ENCODE data around the gene RDM1.

The RDM1 gene

DNA sequence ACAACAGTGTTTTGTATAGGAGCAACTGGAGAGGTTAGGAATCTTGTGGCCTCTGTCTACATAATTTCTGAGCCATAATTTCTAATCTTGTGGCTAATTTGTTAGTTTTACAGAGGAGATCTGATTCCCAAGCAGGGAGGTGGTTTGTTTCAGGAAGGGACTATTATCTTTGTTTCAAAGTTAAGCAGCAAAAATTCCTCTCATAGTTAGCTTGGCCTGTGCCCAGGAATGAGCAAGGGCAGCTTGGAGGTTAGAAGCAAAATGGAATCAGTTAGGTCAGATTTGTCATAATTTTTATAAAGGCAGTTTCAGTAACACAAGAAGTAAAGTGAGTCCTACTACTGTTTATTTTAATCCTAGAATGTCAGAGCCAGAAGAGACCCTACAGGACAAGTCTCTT, 2.0 kb upstream of the RDM1 start:
- DNase-seq (ENCODE audit: low read depth): no peak

DNA sequence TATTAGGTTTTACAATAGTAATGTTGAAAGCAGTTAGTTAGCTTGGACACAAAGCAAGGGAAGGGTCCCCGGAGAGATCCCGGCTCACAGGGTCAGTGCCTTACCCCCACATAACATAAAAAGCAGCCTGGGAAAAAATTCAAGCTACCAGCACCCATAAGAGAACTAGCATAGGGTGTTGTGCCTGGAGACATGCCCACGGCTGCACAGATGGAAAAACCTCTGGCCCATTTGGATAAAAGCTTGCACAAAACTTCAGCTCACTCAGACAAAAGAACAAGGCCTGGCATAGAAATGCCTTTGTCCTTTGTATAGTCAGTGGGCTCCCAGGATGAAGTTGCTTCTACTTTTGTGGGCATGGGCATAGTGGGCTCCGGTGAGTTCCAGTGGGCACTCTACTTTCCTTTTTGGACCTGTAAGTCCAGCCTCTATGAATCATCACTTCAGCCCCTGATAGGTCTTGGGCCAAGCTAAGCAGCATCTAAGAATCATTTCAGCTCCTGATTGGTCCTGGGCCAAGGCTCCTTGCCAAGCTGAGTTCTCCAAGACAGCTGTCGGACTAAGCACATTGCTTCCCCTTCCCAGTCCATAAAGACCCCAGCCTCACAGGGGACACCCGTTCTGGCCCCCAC, 1.3 kb upstream of the RDM1 start:
- DNase-seq (ENCODE audit: low read depth): no peak

DNA sequence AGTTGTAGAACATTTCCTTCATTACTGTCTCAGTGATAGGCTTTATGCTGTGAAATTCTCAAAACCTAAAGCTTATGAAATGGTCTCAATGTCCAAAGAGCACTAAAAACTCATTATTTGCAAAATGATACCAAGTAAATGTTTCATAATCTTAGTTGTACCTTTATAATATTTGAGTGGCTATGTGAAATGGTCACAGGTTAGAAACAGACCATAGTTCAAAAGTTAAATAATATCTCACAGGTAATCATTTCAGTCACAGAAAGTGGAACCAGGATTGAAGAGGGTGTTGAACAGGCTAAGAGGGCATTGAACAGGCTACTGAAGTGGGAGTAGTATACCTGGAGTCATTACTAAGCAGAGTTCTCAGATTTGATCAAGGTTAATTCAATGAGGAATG, 2.9 kb downstream of the RDM1 start:
- DNase-seq (ENCODE audit: low read depth): no peak

DNA sequence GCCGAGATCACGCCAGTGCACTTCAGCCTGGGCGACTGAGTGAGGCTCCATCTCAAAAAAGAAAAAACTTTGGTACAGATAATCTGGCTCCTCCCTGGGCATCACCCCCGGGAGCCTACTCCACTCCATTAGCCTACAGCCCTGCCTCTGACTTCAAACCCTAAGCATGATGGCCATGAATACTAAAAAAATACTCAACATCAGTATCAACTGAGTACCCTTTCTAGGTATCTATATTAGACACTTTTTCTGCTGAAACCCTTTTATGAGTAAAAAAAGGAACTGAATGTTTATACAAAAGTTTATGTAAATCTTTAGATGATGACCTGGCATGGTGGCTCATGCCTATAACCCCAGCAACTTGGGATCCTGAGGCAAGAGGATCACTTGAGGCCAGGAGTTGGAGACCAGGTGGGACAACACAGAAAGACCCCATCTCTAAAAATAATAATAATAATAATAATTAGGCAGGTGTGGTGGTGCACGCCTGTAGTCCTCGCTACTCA, 6.9 kb downstream of the RDM1 start:
- DNase-seq (ENCODE audit: low read depth): no peak

DNA sequence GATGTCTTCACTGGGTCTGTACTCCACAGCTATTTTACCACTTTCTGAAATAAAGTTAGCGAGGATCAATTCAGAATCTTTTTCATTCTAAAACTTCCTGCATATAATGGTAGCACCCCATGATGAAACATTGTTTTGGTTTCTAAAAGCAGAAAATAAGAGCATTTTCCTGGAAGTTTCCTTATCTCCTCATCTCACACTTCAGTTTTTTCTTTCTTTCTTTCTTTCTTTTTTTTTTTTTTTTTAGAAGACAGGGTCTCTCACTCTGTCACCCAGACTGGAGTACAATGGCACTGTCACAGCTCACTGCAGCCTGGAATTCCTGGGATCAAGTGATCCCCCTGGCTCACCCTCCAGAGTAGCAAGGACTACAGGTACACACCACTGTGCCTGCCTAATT, 10.3 kb downstream of the RDM1 start:
- DNase-seq (ENCODE audit: low read depth): no peak

DNA sequence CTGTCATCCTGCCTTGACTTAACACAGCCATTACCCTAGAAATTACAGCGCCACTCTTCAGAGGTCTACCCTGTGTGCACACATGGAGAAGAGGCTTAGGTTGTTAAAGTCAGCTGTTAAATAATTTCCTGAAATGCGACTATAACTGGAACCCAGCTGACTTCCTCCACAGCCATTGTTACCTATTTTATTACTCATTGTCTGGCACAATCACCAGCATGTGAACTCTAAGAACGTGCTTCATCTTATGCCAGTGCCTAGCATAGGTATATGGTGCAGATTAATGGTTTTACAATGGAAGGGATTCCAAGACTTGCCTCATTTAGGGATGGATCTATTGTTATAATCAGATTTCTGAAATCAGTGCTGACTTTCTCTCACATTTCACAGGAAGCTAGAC, 11.9 kb downstream of the RDM1 start:
- DNase-seq (ENCODE audit: low read depth): no peak

DNA sequence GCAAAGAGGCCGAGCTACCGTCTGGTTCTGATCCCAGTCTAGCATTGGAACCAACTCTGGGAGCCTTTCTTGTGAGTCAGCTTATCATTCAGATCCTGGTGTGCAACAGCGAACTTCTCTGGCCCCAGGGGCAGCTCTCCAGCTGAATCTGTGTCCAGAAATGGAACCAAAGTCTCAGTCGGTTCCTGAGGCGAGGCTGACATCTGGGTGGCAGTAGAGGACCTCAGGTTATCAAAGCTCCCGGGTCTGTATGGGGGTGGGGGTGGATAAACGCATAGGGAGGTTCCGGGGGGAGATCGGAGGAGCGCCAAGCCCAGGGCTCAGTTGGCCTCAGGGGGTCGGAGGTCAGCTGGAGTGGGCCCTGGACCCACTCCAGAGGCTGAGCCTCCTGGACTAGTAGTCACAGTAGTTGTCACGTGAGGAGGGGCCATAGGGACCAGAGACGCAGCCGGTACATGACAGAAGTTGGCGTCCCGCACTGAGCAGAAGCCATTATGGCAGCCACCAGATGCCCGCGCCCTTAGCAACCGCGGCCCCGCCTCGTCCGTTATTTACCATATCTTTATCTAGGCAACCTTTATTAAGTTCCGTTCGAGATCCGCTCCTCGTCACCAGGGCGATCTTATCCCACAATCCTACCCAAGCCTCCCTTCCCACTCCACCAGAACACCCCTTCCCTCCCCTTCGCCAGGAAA, 12.9 kb downstream of the RDM1 start:
- DNase-seq (ENCODE audit: low read depth): no peak

DNA sequence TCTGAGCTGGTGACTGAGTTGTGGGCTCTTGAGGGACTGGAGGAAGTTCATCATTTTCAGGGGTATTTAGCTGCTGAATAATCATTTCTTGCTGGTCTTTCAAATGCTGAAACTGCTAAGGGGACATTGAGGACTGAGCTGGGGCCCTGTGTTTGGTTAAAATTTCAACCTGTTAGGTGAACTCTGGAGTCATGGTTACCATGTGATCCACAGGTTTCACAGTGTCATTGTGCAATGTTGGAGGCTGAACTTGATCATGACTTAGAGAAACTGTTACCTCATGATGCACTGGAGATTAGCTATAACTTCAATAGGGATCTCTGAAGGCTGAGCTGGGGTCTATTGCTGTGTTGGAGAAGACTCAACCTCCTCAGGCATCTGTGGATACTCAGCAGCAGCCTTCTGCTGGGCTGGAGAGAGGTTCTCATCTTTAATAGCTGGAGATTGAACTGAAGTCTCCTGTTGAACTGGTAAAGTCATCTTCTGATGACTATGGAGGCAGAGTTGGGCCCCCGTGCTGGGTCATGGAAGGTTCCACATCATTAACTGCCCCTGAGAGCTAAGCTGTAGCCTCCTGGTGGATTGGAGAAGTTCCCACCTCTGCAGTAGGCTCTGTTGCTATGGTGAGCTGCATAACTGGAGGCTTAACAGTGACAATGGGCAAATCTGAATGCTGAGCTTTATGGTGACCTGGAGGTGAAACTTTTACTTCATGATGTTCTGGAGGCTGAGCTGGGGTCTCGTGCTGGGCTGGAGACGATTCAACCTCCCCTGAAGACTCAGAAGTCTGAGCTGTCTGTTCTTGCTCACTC, 15.2 kb downstream of the RDM1 start:
- no peak for DNase-seq (ENCODE audit: low read depth)

DNA sequence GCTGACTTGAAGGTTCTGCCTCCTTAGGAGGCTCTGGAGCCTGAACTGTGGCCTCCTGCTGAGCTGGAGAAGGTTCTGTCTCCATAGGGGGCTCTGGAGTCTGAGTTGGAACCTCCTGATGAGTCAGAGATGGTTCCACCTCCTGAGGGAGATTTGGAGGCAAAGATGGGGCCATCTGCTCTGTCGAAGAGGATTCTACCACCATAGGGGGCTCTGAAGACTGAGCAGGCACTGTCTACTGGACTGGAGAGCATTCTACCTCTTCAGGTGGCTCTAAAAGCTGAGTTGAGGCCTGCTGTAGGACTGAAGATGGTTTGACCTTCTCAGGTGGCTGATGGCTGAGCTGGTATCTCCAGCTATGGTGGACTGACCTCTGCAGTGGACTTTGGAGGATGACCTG, 16.2 kb downstream of the RDM1 start:
- no peak for DNase-seq (ENCODE audit: low read depth)

DNA sequence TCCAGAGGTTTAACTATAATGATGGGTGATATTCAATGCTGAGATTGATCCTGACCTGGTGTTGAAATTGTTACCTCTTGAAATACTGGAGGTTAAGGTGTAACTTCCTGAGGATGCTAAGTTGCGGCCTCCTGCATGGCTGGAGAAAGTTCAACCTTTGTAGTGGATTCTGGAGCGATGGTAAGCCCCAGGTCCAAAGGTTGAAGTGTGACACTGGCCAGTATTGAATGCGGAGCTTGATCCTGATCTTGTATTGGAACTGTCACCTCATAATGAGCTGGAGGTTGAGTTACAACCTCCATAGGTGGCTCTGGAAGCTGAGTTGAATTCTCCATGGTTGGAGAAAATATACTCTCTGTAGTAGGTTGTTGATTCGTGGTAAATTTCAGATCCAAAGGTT, 17.0 kb downstream of the RDM1 start:
- DNase-seq (ENCODE audit: low read depth): no peak

DNA sequence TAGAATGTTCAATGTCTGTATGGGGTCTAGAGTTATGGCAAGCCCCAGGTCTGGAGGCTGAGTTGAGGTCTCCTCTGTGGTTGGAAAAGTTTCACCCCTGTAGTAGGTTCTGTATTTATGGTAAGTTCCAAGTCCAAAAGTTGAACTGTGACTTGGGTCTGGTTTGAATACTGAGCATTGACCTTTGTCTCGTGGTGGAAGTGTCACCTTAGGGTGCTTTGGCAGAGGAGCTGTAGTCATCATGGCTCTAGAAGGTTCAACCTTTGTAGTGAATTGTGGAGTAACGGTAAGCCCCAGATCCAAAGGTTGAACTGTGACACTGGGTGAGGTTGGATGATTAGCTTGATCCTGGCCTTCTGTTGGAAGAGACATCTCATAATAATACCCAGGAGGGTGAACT, 17.6 kb downstream of the RDM1 start:
- DNase-seq (ENCODE audit: low read depth): no peak

DNA sequence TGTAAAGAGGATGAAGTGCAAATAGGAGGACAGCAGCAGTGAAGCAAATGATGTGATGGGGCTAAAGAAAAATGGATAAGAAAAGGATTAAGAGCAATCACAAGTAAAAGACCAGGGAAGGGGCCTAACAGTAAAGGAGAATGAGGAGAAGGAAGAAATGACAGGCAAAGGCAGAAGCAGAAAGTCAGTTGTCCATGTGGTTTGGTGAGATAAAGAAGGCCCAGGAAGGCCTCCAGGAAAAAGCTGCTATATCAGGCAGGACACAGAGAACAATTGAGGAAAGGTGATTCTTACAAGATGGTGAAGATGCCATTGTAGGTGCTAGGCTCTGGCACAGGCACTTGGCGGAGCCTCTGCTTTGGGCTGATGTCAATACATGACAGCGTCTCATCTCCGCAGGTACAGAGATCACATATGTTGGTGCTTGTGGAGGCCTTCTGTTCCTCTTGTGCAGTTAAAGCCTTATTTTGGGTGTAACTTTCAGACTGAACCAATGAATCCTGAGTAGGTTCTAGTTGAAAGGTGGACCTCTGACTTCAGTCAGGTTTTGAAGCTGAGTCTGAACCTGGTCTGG, 18.1 kb downstream of the RDM1 start:
- DNase-seq (ENCODE audit: low read depth): no peak

DNA sequence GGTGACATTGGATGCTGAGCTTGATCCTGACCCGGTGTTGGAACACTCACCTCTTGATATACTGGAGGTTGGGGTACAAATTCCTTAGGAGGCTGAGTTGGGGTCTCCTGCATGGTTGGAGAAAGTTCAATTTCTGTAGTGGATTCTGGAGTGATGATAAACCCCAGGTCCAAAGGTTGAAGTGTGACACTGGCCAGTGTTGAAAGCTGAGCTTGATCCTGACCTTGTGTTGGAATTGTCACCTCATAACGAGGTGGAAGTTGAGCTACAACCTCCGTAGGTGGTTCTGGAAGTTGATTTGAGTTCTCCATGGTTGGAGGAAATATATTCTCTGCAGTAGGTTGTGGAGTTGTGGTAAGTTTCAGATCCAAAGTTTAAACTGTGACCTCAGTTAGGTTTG, 21.2 kb downstream of the RDM1 start:
- no peak for DNase-seq (ENCODE audit: low read depth)

DNA sequence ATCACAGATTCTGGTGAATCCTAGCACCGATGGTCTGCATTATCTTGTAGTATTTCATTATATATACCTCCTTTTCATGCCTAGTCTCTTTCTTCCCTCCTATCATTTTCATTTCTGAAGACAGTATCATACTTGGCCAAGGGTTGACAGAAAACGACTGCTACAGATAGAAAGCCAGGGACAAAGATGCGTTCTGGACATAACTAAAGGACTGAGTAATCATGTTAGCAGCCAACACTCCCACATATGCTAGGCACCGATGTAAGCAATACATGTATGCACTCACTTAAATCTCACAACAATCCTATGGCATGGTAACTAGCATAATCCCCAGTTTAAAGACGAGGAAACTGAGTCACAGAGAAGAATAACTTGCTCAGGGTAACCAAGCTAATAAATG, 22.9 kb downstream of the RDM1 start:
- DNase-seq (ENCODE audit: low read depth): no peak

DNA sequence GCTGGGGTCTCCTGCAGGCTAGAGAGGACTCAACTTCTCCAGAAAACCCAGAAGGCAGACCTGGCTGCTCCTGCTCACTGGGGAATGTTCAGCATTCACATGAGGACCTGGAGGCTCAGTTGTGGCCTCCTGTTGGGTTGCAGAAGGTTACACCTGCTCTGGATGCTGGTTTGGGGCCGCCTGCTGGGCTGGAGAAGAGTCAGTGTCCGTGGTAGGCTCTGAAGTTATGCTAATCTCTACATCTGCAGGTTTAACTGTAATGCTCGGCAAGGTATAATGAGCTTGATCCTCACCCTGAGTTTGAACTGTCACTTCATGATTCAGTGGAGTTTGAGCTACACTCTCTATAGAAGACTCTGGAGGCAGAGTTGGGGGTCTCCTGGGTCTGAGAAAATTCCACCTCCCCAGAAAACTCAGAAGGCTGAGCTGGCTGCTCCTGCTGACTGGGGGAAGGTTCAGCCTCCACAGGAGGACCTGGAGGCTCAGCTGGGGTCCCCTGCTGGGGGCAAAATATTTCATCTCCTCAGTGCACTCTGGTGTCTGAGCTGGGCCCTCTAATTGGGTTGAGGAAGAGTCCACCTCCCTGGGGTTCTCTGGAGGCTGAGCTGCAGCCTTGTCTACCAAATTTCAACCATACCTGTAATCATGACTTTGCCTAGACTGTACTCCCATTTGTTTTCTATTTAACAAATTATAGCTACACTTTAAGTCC, 23.5 kb downstream of the RDM1 start:
- no peak for DNase-seq (ENCODE audit: low read depth)

DNA sequence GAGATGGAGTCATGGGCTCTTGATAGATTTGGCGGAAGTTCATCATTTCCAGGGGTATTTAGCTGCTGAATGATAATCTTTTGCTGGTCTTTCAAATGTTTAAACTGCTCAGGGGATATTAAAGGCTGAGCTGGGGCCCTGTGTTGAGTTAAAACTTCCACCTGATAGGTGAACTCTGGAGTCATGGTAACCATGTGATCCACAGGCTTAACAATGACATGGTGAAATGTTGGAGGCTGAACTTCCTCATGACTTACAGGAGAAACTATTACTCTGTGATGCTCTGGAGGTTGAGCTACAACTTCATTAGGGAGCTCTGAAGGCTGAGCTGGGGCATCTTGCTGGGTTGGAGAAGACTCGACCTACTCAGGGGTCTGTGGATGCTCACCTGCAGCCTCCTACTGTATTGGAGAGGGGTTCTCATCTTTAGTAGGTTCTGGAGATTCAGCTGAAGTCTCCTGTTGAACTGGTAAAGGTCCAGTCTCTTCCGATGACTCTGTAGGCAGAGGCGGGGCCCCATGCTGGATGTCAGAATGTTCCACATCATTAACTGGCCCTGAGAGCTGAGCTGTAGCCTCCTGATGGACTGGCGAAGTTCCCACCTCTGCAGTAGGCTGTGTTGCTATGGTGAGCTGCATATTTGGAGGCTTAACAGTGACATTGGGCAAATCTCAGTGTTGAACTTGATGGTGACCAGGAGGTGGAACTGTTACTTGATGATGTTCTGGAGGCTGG, 24.2 kb downstream of the RDM1 start:
- no peak for DNase-seq (ENCODE audit: low read depth)

DNA sequence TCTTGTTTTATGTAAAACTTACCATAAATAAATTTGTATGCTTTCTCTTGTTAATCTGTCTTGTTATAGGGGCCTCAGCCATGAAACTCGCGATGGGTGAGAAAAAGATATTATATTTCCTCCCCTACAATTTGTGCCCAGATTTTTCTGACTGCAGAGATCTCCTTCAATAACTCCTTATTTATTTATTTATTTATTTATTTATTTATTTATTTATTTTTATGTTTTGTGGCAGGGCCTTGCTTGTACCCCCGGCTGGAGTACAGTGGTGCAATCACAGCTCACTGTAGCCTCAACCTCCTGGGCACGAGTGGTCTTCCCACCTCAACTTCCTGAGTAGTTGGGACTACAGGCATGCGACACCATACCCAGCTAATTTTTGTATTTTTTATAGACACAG, 27.1 kb downstream of the RDM1 start:
- no peak for DNase-seq (ENCODE audit: low read depth)

DNA sequence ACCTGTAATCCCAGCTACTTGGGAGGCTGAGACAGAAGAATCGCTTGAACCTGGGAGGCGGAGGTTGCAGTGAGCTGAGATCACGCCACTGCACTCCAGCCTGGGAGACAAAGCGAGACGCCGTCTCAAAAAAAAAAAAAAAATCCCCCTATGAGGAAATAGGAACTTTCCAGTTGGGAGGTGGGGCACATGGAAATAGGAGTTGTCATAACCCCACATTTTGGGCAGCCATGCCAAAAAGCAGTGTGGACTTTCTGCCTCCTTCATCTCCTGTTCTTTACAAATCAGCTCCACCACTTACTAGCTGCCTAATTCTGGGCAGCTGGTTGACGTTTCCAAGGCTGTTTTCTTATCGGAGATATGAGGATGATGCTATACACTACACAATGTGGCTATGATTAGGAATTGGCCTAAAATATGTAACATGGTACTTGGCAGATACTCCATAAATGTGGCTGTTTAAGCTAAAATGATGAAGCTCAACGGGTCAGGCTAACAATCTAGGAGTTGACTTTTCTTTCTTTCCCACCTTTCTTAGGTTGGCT, 28.9 kb downstream of the RDM1 start:
- DNase-seq (ENCODE audit: low read depth): no peak

DNA sequence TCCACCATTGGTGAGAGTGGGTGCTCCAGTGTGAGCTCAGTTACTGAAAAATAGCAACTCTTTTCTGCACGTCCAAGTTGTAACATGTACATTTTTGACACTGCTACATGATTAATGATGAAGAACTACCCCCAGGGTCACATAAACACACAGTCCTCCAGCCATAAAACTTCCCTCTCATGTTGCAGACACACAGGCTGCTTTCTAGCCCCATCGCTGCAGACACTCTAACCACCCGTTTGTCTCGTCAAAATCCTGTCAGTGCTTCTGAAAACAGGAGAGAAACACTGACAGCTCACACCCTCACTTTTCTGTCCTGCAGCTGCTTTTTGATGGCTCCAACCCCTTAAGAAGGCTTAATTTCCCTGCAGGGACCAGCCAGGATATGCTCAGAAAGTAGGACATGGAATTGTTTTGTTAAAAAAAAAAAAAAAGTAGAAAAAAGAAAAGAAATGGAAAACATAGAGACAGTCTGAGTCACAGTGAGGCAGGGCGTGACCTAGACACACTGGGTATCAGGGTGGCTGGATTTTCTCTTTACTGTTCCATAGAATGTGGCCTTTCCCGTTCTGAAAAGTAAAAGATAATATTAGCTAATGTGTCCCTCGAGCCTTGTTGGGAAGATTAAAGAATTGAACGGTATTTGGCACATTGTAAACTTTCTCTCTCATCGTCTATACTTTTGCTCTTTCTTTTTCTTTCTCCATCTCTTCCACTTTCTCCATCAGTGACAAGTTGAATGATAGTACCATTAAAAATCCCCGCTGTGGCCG, 29.7 kb downstream of the RDM1 start:
- no peak for DNase-seq (ENCODE audit: low read depth)

DNA sequence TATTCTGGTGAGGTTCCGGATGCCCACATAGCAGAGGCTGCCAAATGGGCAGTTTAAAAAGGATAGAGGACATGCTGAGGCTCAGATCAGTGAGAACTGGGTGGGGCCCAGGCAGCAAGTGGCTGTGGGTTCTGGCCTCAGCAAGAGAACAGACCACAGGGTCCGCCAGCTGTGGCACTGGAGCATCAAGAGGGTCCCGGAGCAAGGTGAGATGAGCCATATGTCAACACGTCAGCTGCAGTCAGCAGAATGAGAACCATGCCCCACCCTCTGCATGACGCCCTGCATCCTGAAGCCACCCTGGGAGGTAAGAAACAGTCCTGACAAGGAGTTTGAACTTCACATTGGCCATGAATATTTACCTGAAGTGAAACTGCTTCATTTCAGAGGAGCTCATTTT, 30.3 kb downstream of the RDM1 start:
- DNase-seq (ENCODE audit: low read depth): no peak
